Activated effector memory CD4-positive, alpha-beta T cell treated with Interleukin-2 at 50 U/mL for 16 hours (primary cell): Measurements from ENCODE around the gene RPP30.

Source experiments
- DNase-seq: peaks from one replicate; pipeline ENCODE4 v3.0.0-alpha.2; 2020

The RPP30 gene

DNA sequence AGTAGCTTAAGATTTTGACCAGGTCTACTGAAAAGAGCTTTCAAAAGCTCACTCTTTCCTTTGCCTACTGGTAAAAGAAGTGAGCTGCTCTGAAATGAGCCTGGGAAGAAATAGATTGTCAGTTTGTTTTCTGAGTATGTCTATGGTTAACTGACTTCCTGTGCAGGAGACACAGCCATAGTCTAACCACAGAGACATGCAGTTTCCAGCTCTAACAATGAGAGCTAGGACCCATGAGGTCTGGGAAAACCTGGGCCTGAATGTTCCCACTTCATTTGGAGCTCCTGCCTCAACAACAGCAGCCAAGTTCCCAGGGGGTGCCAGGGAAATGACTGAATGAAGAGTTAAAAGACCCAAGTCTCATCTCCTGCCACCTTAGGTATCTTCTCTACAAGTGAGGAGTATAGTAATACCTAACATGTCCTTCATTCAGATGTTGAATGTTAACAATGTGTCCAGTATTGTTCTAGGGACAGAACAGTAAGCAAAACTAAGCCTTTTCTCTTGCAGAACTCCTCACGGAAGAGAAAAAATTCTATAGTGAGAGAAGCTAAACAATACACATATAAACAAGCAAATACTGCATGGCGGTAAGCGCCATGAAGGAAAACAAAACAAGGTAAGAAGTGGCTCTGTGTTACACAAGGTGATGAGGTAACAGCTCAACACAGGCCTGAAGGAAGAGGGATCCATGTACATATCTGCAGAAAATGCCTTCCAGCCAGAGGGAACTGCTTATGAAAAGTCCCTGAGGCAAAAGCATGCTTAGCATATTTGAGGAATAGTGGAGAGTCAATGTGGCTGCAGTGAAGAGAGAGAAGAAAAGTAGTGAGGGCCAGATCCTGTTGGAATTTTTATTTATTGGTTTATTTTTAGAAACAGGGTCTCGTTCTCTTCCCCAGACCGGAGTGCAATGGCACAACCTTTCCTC is 75.5 kb downstream of the RPP30 start:
- DNase-seq: no peak
